Hepatocyte (in vitro differentiated cells): ENCODE data around the gene TMEM89. TPM values are rescaled to one million over a fixed set of nuclear protein-coding genes. Genes with fewer than 3 reads are reported as not detected.
A peak's percentile ranks its signal among the peaks of the same experiment; 100 is the strongest.

ENCODE experiments used
- DNase-seq: peaks from one replicate; pipeline ENCODE4 v3.0.0-alpha.2; 2016; ENCODE audit warnings: low spot score
- H2AFZ ChIP-seq: fragments of 200-600 bp; sonication (generic); 2 replicates; pipeline ENCODE4 v1.6.0; 2016; ENCODE audit warnings: antibody characterized with exemption, mild to moderate bottlenecking
- H3K27ac ChIP-seq: fragments of 200-600 bp; sonication (generic); 2 replicates; pipeline ENCODE4 v1.5.1; 2016; ENCODE audit warnings: mild to moderate bottlenecking
- H3K27me3 ChIP-seq: fragments of 200-600 bp; sonication (generic); 2 replicates; pipeline ENCODE4 v1.6.1; 2016
- H3K36me3 ChIP-seq: fragments of 200-600 bp; sonication (generic); replicated peaks from 2 replicates; pipeline ENCODE4 v1.5.1; 2016; ENCODE audit warnings: low read depth; ENCODE audit not compliant: insufficient read depth
- H3K4me1 ChIP-seq: fragments of 200-600 bp; sonication (generic); 2 replicates; pipeline ENCODE4 v1.5.1; 2016; ENCODE audit warnings: mild to moderate bottlenecking, moderate library complexity; ENCODE audit not compliant: insufficient read depth
- H3K4me2 ChIP-seq: fragments of 200-600 bp; sonication (generic); 2 replicates; pipeline ENCODE4 v1.6.0; 2016
- H3K4me3 ChIP-seq: fragments of 200-600 bp; sonication (generic); 2 replicates; pipeline ENCODE4 v1.5.1; 2016; ENCODE audit warnings: mild to moderate bottlenecking
- H3K79me2 ChIP-seq: fragments of 200-600 bp; sonication (generic); 2 replicates; pipeline ENCODE4 v1.6.0; 2017; ENCODE audit warnings: mild to moderate bottlenecking
- H3K9me2 ChIP-seq: fragments of 200-600 bp; sonication (generic); replicated peaks from 2 replicates; pipeline ENCODE4 v1.6.0; 2017; ENCODE audit warnings: mild to moderate bottlenecking; ENCODE audit not compliant: insufficient read depth
- H3K9me3 ChIP-seq: fragments of 200-600 bp; sonication (generic); 2 replicates; pipeline ENCODE4 v1.5.1; 2016; ENCODE audit warnings: low read depth, mild to moderate bottlenecking
- H4K20me1 ChIP-seq: fragments of 200-600 bp; sonication (generic); 2 replicates; pipeline ENCODE4 v1.6.0; 2016; ENCODE audit warnings: mild to moderate bottlenecking; ENCODE audit not compliant: insufficient read depth, poor library complexity, severe bottlenecking
- EZH2 ChIP-seq: fragments of 200-600 bp; sonication (generic); IDR thresholded peaks from 2 replicates; pipeline ENCODE4 v1.6.1; 2016; ENCODE audit warnings: antibody characterized with exemption, mild to moderate bottlenecking, borderline replicate concordance
- EZH2phosphoT487 ChIP-seq: fragments of 200-600 bp; sonication (generic); IDR thresholded peaks from one replicate; pipeline ENCODE4 v1.6.1; 2018; ENCODE audit warnings: antibody characterized with exemption, mild to moderate bottlenecking, low read depth, moderate library complexity; ENCODE audit not compliant: unreplicated experiment, severe bottlenecking
- WGBS: methylation state at CpG from one replicate; pipeline ENCODE4 v1.1.6; 2016; ENCODE audit warnings: low lambda C conversion rate; ENCODE audit errors: missing lambda C conversion rate; 5-methylcytosine and 5-hydroxymethylcytosine counted together
- polyA plus RNA-seq: library from polyadenylated mRNA; unstranded; fragments of >200 nt; fragmentation: Nextera tagmentation; extraction: Ambion mirVana; gene quantifications from 2 replicates; pipeline ENCODE4 v1.2.1, GENCODE V29; 2016
- total RNA-seq: library from RNA; depleted of rRNA; stranded (reverse); fragments of >200 nt; gene quantifications from 2 replicates; pipeline ENCODE4 v1.2.3, GENCODE V29; 2014
- TF ChIP-seq, protein P1 (sequence below): fragments of 200-600 bp; sonication (generic); IDR thresholded peaks from 2 replicates; pipeline ENCODE4 v1.5.1; 2016; ENCODE audit warnings: antibody characterized with exemption, mild to moderate bottlenecking; ENCODE audit not compliant: poor library complexity

The TMEM89 gene
- total and polyA plus RNA-seq, 2 experiments from 2014 or later: not detected

DNA sequence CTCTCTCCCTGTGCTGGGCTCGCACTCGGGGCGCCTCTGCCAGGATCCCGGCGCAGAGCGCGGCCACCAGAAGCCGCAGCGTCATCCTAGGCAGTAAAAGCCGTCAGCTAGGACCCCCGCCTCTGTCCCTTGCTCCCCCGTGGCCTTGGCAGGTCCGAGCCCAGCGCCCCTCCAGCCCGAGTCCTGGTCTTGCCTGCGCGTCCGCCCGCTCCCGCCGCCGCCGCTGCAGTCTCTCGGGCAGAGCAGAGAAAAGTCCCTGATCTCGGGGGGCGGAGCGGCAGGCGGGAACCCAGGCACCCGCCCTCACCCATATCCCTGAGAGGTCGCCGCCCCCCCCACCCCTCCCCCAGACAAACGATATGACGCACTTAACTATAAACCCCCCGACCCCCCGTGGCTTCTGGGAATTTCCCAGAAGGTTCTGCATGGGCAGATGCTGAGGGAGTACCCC lies 26.5 kb downstream of the TMEM89 start, which contains the start of gene COL7A1:
COL7A1 (minus strand) TSS at position 255 of the 451 bp plus-strand sequence; CDS start at position 85, 170 bp downstream.
- WGBS: 63% methylated on average over 29 of the region's 35 CpGs
- DNase-seq: no peak

DNA sequence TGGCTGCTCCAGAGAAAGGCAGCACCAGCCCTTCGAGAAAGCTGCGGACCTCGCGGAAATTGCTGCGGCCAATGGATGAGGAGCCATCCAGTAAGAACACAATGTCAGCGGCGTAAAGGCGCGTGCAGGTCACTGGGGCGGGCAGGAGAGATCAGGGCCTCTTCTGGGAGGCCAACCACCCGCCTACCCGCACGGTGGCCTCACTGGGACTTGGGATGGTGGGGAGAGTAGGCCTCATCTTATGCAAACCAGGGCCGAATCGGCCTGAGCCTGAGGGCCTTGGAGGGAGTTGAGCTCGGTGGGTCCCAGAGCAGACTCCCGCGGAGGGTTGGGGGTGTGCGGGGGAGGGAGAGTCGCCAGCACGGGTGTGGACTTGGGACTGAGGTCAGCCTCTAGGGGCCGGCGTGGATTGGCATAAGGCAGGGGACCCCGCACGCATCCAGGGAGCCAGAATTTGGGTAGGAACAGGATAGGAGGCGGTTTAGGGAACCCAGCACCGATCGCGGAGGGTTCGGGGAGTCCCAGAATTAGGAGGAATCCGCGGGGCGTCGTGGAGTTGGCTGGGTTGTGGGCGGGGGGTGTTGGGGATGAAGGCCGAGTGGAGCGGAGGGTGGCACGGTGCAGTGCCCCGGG lies 27.0 kb downstream of the TMEM89 start:
- DNase-seq: no peak
- H3K27ac ChIP-seq: no peak overlapping the region

More for the DNA sequence above, 26.5 kb downstream of the TMEM89 start, which contains the start of gene COL7A1:
- H3K4me1 ChIP-seq: peaks cover 46% of the 10 kb centered on the region
- H2AFZ ChIP-seq: no peak within 1 kb of the TSS
- no peaks in the 10 kb centered on the region for H4K20me1 ChIP-seq
- TF ChIP-seq, protein P1, sequence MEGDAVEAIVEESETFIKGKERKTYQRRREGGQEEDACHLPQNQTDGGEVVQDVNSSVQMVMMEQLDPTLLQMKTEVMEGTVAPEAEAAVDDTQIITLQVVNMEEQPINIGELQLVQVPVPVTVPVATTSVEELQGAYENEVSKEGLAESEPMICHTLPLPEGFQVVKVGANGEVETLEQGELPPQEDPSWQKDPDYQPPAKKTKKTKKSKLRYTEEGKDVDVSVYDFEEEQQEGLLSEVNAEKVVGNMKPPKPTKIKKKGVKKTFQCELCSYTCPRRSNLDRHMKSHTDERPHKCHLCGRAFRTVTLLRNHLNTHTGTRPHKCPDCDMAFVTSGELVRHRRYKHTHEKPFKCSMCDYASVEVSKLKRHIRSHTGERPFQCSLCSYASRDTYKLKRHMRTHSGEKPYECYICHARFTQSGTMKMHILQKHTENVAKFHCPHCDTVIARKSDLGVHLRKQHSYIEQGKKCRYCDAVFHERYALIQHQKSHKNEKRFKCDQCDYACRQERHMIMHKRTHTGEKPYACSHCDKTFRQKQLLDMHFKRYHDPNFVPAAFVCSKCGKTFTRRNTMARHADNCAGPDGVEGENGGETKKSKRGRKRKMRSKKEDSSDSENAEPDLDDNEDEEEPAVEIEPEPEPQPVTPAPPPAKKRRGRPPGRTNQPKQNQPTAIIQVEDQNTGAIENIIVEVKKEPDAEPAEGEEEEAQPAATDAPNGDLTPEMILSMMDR: no peak
- TF ChIP-seq EZH2 (no peak), EZH2phosphoT487 (no peak)
- no peaks in the 10 kb centered on the region for H3K36me3 ChIP-seq
- no peaks in the 10 kb centered on the region for H3K27me3 ChIP-seq
- no peaks in the 10 kb centered on the region for H3K9me3 ChIP-seq
- H3K4me2 ChIP-seq: peak within 1 kb of the TSS; percentile 72
- H3K27ac ChIP-seq: peak within 1 kb of the TSS; percentile 95
- H3K79me2 ChIP-seq: no peaks in the 10 kb centered on the region
- no peak within 1 kb of the TSS for H3K4me3 ChIP-seq
- no peaks in the 10 kb centered on the region for H3K9me2 ChIP-seq

DNA sequence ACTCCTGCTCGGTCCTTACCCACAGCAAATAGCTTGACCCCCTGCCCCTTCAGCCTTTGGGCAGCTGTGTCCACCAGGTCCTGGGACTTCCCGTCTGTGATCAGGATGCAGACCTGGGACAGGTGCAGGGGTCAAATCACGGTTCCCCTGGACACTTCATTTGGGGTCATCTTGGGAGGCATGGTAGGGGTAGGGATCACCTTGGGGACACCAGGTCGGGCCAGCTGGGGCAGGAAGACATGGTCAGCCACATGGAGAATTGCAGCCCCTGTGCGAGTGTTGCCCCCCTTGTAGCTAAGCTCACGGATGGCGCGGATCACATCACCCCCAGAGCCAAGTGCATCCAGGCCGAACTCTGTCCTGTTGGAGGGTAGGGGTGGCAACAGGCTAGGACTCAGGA lies 28.2 kb downstream of the TMEM89 start:
- Histone ChIP-seq H3K9me3 (no peaks in the 10 kb centered on the region), H3K4me3 (no peak overlapping the region), H4K20me1 (no peaks in the 10 kb centered on the region), H3K79me2 (no peaks in the 10 kb centered on the region), H3K27me3 (no peaks in the 10 kb centered on the region), H2AFZ (no peak overlapping the region), H3K9me2 (no peaks in the 10 kb centered on the region), H3K36me3 (no peaks in the 10 kb centered on the region), H3K27ac (no peak overlapping the region), H3K4me1 (peaks cover 34% of the 10 kb centered on the region), H3K4me2 (no peak overlapping the region)
- no peak for DNase-seq
- WGBS: 96% methylated on average over 9 of the region's 9 CpGs
- TF ChIP-seq, protein P1: no peak
- TF ChIP-seq EZH2phosphoT487 (no peak), EZH2 (no peak)

More for the DNA sequence above, 27.0 kb downstream of the TMEM89 start:
- WGBS: 73% methylated on average over 27 of the region's 39 CpGs
- no peaks in the 10 kb centered on the region for H4K20me1 ChIP-seq
- no peaks in the 10 kb centered on the region for H3K9me3 ChIP-seq
- peak overlapping the region; percentile 72 for H3K4me2 ChIP-seq
- no peaks in the 10 kb centered on the region for H3K79me2 ChIP-seq
- H3K4me1 ChIP-seq: peaks cover 45% of the 10 kb centered on the region
- TF ChIP-seq, protein P1: no peak
- no peak for TF ChIP-seq EZH2
- no peak for TF ChIP-seq EZH2phosphoT487
- no peaks in the 10 kb centered on the region for H3K27me3 ChIP-seq
- H2AFZ ChIP-seq: no peak overlapping the region
- no peaks in the 10 kb centered on the region for H3K9me2 ChIP-seq
- H3K36me3 ChIP-seq: no peaks in the 10 kb centered on the region
- H3K4me3 ChIP-seq: no peak overlapping the region
